WERI-Rb-1 (cell line): ENCODE results near the gene ITGA4.

Experiments
- DNase-seq: peaks from one replicate; pipeline ENCODE4 v3.0.0-alpha.2; 2020
- H3K27ac ChIP-seq: fragments of 250-450 bp; sonication (Bioruptor Pico); 2 replicates; pipeline ENCODE4 v1.5.1; 2020; ENCODE audit warnings: mild to moderate bottlenecking, moderate library complexity
- H3K27me3 ChIP-seq: fragments of 250-450 bp; sonication (Bioruptor Pico); 2 replicates; pipeline ENCODE4 v1.5.1; 2021; ENCODE audit warnings: mild to moderate bottlenecking, low read depth, moderate library complexity; ENCODE audit not compliant: insufficient read depth, severe bottlenecking
- H3K36me3 ChIP-seq: fragments of 250-450 bp; sonication (Bioruptor Pico); 2 replicates; pipeline ENCODE4 v1.5.1; 2020; ENCODE audit warnings: mild to moderate bottlenecking, moderate library complexity
- H3K4me3 ChIP-seq: 2 replicates; pipeline ENCODE4 v1.5.1; 2011; ENCODE audit warnings: low read depth, mild to moderate bottlenecking, control low read depth, low read length
- H3K9me3 ChIP-seq: fragments of 250-450 bp; sonication (Bioruptor Pico); 2 replicates; pipeline ENCODE4 v1.5.1; 2021; ENCODE audit warnings: mild to moderate bottlenecking, moderate library complexity; ENCODE audit not compliant: severe bottlenecking
- TF ChIP-seq, protein P1 (sequence below): IDR thresholded peaks from 2 replicates; pipeline ENCODE4 v1.5.1; 2011; ENCODE audit warnings: low read depth, mild to moderate bottlenecking, control low read depth, inconsistent platforms, low read length

The ITGA4 gene

GRCh38 chr2:181558371-181558770 lies 101.2 kb downstream of the ITGA4 start:
- Histone ChIP-seq H3K36me3 (no peaks in the 10 kb centered on the region), H3K9me3 (no peaks in the 10 kb centered on the region), H3K4me3 (no peak overlapping the region), H3K27ac (no peak overlapping the region), H3K27me3 (no peaks in the 10 kb centered on the region)
- TF ChIP-seq, protein P1, sequence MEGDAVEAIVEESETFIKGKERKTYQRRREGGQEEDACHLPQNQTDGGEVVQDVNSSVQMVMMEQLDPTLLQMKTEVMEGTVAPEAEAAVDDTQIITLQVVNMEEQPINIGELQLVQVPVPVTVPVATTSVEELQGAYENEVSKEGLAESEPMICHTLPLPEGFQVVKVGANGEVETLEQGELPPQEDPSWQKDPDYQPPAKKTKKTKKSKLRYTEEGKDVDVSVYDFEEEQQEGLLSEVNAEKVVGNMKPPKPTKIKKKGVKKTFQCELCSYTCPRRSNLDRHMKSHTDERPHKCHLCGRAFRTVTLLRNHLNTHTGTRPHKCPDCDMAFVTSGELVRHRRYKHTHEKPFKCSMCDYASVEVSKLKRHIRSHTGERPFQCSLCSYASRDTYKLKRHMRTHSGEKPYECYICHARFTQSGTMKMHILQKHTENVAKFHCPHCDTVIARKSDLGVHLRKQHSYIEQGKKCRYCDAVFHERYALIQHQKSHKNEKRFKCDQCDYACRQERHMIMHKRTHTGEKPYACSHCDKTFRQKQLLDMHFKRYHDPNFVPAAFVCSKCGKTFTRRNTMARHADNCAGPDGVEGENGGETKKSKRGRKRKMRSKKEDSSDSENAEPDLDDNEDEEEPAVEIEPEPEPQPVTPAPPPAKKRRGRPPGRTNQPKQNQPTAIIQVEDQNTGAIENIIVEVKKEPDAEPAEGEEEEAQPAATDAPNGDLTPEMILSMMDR: no peak
- DNase-seq: no peak

GRCh38 chr2:181563101-181563692 lies 106.0 kb downstream of the ITGA4 start:
- no peaks in the 10 kb centered on the region for H3K9me3 ChIP-seq
- DNase-seq: no peak
- TF ChIP-seq, protein P1: no peak
- H3K36me3 ChIP-seq: no peaks in the 10 kb centered on the region
- H3K4me3 ChIP-seq: no peak overlapping the region
- H3K27me3 ChIP-seq: no peaks in the 10 kb centered on the region
- no peak overlapping the region for H3K27ac ChIP-seq

DNA sequence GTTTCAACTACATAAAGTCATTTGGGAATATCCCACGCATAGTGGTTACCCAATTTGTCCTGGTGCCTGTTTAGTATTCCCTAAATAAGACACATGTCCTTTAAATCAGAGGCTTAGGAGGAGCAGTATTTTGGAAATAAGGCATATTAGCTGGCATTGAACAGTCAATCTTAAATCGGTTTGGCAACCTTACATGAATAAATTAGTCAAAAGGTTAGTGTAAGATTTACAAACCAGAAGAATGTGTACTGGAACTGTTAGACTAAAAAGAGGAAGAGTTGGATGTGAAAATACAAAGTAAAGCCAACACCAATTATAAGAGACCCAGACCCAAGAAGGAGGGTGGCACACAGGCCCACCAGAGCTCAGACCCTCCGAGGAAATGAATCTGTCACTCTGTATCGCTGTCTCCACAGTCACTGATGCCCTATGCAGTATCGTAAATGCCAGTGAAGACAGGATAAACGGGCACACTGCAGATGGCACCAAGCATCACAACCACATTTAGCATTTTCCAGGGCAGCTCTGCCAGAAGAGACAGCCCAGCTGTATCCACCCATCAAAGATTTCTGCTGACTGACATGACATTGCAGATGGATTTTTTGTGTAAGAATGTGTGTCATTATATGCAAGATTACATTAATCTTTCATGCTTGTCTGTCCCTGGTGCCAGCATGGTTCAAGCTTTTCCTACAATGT lies 109.3 kb downstream of the ITGA4 start:
- TF ChIP-seq, protein P1: no peak
- no peak overlapping the region for H3K27ac ChIP-seq
- no peaks in the 10 kb centered on the region for H3K36me3 ChIP-seq
- DNase-seq: no peak
- H3K9me3 ChIP-seq: no peaks in the 10 kb centered on the region
- no peak overlapping the region for H3K4me3 ChIP-seq
- H3K27me3 ChIP-seq: no peaks in the 10 kb centered on the region

DNA sequence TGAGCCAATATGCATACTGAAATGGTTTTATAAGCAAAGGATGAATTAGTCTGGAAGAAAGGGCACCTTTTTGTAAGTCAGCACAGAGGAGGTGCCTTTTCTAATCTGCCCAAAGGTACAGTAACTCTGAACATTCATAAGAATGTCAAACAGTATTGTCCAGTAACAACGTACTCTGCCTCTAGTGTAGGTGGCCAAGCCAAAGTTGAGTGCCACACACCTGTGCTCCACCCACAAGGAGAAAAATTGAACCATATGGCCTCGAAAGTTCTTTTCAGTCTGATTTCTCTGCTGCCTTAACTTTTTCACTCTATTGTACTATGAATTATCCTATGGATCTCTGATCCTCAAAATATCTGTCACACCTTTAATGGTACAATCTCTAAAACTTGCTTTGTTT lies 112.9 kb downstream of the ITGA4 start:
- TF ChIP-seq, protein P1: no peak
- no peak for DNase-seq
- H3K36me3 ChIP-seq: no peaks in the 10 kb centered on the region

GRCh38 chr2:181570833-181571661 lies 113.9 kb downstream of the ITGA4 start:
- Histone ChIP-seq H3K4me3 (no peak overlapping the region), H3K27me3 (no peaks in the 10 kb centered on the region), H3K27ac (no peak overlapping the region), H3K9me3 (no peaks in the 10 kb centered on the region), H3K36me3 (no peaks in the 10 kb centered on the region)
- no peak for DNase-seq
- TF ChIP-seq, protein P1: no peak

More for the DNA sequence above, 112.9 kb downstream of the ITGA4 start:
- Histone ChIP-seq H3K4me3 (no peak overlapping the region), H3K27me3 (no peaks in the 10 kb centered on the region), H3K27ac (no peak overlapping the region), H3K9me3 (no peaks in the 10 kb centered on the region)
